NCI-H187 treated with DMSO at 0.1 percent for 48 hours (cell line): ENCODE measurements around the gene HTT-AS.

Experiments used
- DNase-seq: peaks from one replicate; lab custom pipeline; 2025; lab: John Stamatoyannopoulos, UW

HTT-AS gene

DNA sequence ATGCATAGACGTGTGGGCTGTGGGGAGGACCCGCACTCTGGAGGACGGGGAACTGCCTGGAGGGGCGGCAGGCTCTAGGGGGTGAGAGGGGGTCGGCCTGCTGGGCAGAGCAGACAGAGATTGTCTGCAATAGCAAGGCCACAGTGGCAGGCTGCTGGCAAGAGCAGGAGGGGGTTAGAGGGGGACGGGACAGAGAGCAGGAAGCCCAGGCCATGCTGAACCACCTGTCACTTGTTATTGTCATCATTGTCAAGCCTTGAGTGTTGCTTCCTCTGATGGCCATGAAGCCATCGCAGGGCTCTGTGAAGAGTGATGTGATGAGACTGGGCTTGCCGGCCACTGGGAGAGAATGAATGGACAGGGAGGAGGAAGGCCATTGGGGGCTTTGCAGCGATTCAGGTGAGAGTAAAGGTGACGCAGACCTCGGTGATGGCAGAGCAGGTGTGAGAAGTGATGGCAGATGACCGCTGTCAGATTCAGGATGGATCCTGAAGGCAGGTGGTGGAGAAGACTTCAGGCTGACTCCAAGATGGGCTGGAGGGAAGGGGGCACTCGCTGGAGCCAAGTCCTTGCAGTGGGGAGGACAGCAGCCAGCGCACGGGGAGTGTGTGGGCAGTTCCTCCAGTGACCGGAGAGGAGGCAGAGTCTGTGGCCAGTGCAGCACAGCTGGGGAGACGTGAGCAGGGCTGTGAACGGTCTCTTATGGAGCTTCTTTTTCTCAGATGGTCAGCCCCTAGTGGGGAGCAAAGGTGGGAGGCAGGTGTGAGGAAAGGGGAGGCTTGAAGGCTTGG is 43.6 kb downstream of the HTT-AS start:
- DNase-seq, result no peak

DNA sequence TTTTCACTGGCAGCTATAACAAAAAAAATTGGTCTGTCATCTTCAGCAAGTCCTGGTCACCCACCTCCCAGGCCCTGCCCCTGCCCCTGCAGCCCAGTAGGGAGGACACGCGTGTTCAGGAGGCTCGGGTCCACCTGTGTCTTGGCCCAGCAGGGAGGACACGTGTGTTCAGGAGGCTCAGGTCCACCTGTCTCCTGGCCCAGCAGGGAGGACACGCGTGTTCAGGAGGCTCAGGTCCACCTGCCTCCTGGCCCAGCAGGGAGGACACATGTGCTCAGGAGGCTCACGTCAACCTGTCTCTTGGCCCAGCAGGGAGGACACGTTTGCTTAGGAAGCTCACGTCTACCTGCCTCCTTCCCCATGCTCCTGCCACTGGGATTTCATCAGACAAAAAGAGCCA is 44.9 kb downstream of the HTT-AS start:
- no peak for DNase-seq

DNA sequence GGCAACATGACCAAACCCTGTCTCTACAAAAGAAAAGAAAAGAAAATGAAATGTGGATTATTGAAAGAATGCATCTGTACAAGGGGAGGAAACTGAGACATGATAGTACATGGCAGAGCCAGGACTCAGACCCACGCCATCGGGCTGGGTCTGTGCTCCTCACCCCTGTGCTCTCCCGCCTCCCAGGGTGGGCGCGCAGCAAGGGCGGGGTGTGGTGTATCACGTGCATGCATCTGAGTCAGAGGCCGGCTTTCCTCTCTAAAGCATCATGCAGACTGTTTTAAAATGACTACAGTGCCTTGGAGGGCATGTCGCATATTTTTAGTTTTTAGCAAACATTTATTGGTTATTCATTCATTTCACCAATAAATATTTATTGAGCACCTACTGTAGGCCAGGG is 47.8 kb downstream of the HTT-AS start:
- DNase-seq, result no peak

DNA sequence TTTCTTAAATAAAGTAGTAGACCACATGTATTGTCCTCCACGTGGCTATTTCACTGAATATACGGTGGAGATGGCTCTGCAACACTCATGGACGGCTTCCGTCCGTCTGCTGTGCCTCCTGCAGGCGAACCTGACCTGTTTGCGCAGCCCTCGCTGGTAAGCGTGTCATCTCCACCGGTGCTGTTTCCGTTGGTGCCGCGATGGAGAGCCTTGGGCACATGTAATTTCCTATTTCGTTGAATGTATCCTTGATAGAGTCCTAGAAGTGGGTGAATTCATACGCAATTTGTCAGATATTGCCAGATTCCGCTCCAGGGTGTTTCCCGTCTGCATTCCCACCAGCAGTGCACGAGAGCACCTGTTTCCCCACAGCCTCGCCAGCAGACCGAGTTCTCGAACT is 48.5 kb downstream of the HTT-AS start:
- no peak for DNase-seq

DNA sequence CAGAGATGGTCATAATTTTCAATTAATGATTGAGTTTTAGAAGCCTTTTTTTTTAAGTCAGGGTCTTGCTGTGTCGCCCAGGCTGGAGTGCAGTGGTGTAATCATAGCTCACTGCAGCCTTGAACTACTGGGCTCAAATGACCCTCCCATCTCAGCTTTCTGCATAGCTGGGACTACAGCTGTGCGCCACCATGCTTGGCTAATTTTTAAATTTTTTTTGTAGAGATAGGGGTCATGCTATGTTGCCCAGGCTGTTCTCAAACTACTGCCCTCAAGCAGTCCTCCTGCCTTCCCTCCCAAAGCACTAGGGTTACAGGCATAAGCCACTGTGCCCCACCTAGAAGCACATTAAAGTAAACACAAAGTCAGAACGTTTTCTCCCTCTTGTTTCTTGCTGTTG is 51.7 kb downstream of the HTT-AS start:
- no peak for DNase-seq

DNA sequence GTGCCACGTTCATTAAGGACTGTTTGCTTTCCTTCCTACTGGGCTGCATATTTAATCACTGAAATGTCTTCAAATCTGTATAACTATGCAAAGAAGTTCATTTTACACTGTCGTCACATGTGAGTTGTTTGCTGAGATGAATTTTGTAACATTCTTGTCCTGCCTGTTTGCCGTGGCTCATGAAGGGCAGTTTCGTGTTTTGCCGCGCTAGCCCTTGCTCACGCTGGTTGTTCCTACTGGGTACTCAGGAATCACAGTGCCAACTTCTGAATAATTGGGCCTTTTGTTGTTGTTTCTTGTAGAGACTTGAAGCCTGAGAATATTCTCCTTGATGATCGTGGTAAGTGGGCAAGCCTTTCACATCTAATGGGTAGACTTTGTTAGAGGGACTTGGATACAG is 52.2 kb downstream of the HTT-AS start:
- DNase-seq, result no peak

DNA sequence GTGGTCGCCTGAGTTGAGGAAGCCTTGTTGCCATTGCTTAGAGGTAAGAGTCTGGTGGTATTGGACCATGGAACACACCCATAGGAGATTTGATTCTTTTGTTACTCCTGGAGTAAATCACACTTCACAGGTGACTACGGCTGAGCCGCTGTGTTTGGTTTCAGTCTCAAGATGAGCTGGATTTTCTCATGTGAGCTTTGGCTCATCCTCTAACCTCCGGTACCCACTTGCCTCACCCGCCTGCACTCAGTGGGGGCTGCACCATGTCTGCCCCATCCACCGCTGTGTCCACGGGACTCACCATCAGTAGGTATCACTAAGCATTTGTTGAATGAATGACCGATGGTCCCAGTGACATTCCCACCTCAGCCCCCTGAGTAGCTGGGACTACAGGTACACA is 52.7 kb downstream of the HTT-AS start:
- no peak for DNase-seq

DNA sequence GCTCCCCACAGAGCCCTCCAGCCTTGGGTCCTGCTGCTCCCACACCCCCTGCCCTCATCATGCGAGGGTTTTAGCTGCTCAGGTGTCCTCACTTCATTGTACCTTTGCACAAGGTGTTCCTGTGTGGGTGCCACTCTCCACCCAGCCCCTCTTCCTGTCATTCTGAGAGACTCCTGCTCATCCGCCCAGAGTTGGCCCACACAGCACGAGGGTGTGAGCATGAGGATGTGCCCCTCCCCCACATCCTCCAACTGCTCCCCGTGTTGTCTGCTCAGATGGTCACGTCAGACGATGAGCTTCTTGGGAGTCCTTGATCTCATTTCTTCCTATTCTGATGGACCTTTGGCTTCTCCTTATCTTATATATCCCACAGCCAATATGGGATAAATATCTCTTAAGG is 53.2 kb downstream of the HTT-AS start:
- DNase-seq, result no peak

DNA sequence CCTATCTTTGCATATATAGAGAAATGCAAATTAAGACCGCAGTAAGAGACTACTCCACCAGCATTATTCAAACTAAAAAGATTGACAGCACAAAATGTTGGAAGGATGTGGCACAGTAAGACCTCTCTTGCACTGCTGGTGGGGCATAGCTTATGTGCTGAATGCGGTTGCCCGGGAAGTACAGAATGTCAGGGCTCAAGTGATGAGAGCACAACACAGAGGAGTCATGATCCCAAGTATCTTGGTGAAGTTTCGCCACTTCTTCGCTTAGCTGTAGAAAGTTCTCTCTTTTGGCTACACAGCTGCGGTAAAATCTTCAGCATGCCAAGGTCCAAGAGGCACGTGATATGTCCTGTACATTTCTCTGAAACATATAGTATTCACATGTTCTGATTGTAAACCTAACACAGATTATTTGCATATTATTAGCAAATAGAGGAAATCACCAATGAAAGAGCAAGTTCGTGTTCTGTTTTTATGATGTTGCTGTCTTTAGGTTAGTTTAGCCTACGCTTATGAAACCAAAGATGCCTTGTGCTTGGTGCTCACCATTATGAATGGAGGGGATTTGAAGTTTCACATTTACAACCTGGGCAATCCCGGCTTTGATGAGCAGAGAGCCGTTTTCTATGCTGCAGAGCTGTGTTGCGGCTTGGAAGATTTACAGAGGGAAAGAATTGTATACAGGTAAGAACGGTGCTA is 55.0 kb downstream of the HTT-AS start:
- DNase-seq, result no peak

DNA sequence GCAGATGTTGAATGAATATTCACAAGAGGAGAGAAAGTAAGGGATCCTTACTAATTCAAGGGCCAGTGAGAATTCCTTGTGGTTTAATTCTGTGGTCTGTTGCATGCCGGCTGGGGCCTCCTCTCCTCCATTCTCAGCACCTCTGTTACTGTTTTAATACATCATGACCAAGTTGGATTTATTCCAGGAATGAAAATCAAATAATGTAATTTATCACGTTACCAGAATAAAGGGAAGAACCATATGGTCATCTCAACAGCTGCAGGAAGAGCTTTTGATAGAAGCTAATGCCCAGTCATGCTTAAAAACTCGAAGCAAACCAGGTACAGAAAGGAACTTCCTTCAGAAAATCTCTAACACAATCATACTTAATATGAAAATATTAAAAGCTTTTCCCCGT is 56.8 kb downstream of the HTT-AS start:
- no peak for DNase-seq

DNA sequence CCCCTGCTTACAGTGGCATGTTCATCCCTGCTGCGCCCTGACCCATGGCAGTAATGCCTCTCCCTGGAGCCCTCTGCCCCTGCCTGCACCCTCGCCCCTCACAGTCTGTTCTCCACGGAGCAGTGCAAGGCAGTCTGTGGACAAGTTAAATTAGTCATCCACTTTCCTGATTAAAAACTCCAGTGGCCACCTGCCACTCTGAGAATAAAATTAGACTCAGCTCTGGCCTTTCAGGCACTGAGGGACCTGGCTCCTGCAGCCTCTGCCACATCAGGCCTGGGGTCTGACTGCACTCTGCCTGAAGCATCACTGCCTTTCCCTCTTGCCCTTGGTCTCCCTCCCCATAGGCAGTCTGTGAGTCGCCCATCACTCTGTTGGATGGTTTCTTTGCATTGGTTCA is 57.4 kb downstream of the HTT-AS start:
- DNase-seq, result no peak

DNA sequence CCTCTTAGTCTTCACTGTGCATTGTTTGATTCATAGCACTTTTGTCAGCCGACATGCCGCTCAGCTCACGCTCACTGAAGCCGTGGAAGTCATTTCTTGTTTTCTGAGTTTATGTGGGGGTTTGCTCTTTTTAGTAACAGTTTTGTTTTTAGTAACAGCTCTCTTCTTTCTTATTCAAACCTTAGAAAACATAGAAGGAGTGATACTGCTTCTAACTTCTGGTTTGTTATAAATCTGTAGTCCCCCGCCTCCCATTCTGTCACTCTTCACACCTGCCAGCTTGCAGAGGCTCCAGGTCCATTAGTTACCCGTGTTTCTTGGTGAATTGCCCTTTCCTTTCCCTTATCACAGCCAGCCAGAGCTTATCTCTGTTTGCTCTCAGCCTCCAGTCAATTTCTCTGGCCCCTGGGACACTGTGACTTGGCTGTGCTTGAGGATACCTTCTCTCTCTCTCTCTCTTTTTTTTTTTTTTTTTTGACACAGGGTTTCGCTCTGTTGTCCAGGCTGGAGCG is 60.4 kb downstream of the HTT-AS start:
- DNase-seq, result no peak
